Right lung (tissue), 5 donors: ENCODE results near the gene TPRA1. TPM values are rescaled to one million over a fixed set of nuclear protein-coding genes. Genes with fewer than 3 reads are reported as not detected.
A peak's percentile ranks its signal among the peaks of the same experiment; 100 is the strongest.

Experiments used
- DNase-seq, 2 donors: peaks; one replicate each; pipeline ENCODE4 v3.0.0-alpha.2; 2013
- polyA plus RNA-seq, 5 donors: library from polyadenylated mRNA; unstranded; fragments of 120-200 nt; gene quantifications; one replicate each; pipeline versions ENCODE4 v1.2.1 to v1.2.3, GENCODE V29; 2013; ENCODE audit warnings: inconsistent platforms in 1 of 5, low replicate concordance in 1 of 5; ENCODE audit not compliant: insufficient read length in 5 of 5, insufficient read depth in 1 of 5

The TPRA1 gene
- polyA plus RNA-seq, 5 donors = 26.3 to 37.6 (median 29.1) TPM

GRCh38 chr3:127597020-127597771 is 6.7 kb upstream of the TPRA1 start:
- no peak for DNase-seq

- no peak for DNase-seq
These were observed 4.8 kb upstream of the TPRA1 start for GRCh38 chr3:127595303-127595702.

- no peak for DNase-seq
These were observed 2.6 kb upstream of the TPRA1 start for GRCh38 chr3:127593178-127593577.

- DNase-seq = no peak
These were observed 296 bp downstream of the TPRA1 start for GRCh38 chr3:127590282-127590592.

GRCh38 chr3:127589600-127590281 is 792 bp downstream of the TPRA1 start:
- no peak for DNase-seq

GRCh38 chr3:127588806-127589577 is 1.5 kb downstream of the TPRA1 start:
- DNase-seq = no peak

- no peak for DNase-seq
These were observed 2.7 kb downstream of the TPRA1 start for GRCh38 chr3:127587876-127588275.

GRCh38 chr3:127585813-127586413 is 4.6 kb downstream of the TPRA1 start:
- DNase-seq = no peak

GRCh38 chr3:127585163-127585812 is 5.2 kb downstream of the TPRA1 start:
- no peak for DNase-seq

GRCh38 chr3:127584734-127585133 is 5.8 kb downstream of the TPRA1 start:
- DNase-seq = no peak

GRCh38 chr3:127580327-127581060 is 10.0 kb downstream of the TPRA1 start:
- DNase-seq = no peak

GRCh38 chr3:127578802-127579201 is 11.7 kb downstream of the TPRA1 start:
- no peak for DNase-seq

GRCh38 chr3:127578168-127578567 is 12.4 kb downstream of the TPRA1 start:
- no peak for DNase-seq

GRCh38 chr3:127577448-127577847 is 13.1 kb downstream of the TPRA1 start:
- DNase-seq = no peak

- peak; percentile 87 to 91 for DNase-seq
These were observed 15.4 kb downstream of the TPRA1 start for GRCh38 chr3:127574880-127575878.

- DNase-seq = no peak
These were observed 16.6 kb downstream of the TPRA1 start for GRCh38 chr3:127573912-127574311.

GRCh38 chr3:127573401-127573800 is 17.1 kb downstream of the TPRA1 start:
- DNase-seq = no peak

- DNase-seq = no peak
These were observed 17.8 kb downstream of the TPRA1 start for GRCh38 chr3:127572735-127573134.

- DNase-seq = no peak
These were observed 18.3 kb downstream of the TPRA1 start for GRCh38 chr3:127572186-127572585.

- DNase-seq = no peak
These were observed 20.0 kb downstream of the TPRA1 start for GRCh38 chr3:127570520-127570919.
